NT2/D1 (cell line): ENCODE data around the gene TMEM131L.
"Not testable (repeated sequence)": the region's sequence is repeated elsewhere in the genome, so short reads cannot be mapped to it uniquely, and the experiment has no call there.

ENCODE experiments used
- DNase-seq: peaks from one replicate; pipeline ENCODE4 v3.0.0-alpha.2; 2011; ENCODE audit warnings: low read depth, low spot score
- H3K27me3 ChIP-seq: 2 replicates; pipeline ENCODE4 v1.6.0; 2011; ENCODE audit warnings: mild to moderate bottlenecking; ENCODE audit not compliant: insufficient read length, insufficient read depth
- H3K36me3 ChIP-seq: 2 replicates; pipeline ENCODE4 v1.6.1; 2011; ENCODE audit warnings: mild to moderate bottlenecking, low read length, mixed read lengths; ENCODE audit not compliant: insufficient read depth, insufficient read length
- H3K4me1 ChIP-seq: 2 replicates; pipeline ENCODE4 v1.5.1; 2011; ENCODE audit not compliant: insufficient read depth, insufficient read length
- H3K4me3 ChIP-seq: 2 replicates; pipeline ENCODE4 v1.5.1; 2011; ENCODE audit warnings: low read depth; ENCODE audit not compliant: insufficient read length
- H3K9ac ChIP-seq: 2 replicates; pipeline ENCODE4 v1.6.0; 2011; ENCODE audit warnings: low read depth; ENCODE audit not compliant: insufficient read length
- H3K9me3 ChIP-seq: 2 replicates; pipeline ENCODE4 v1.5.1; 2011; ENCODE audit warnings: mild to moderate bottlenecking, low read length; ENCODE audit not compliant: insufficient read depth
- SUZ12 ChIP-seq: IDR thresholded peaks from 2 replicates; pipeline ENCODE4 v1.6.1; 2011; ENCODE audit not compliant: insufficient read length, insufficient read depth; ENCODE audit errors: extremely low read depth
- YY1 ChIP-seq: IDR thresholded peaks from 2 replicates; pipeline ENCODE4 v1.6.1; 2011; ENCODE audit not compliant: insufficient read length, insufficient read depth
- ZNF274 ChIP-seq: IDR thresholded peaks from 2 replicates; pipeline ENCODE4 v1.6.1; 2011; ENCODE audit warnings: mild to moderate bottlenecking, low read depth, low read length

TMEM131L gene

DNA sequence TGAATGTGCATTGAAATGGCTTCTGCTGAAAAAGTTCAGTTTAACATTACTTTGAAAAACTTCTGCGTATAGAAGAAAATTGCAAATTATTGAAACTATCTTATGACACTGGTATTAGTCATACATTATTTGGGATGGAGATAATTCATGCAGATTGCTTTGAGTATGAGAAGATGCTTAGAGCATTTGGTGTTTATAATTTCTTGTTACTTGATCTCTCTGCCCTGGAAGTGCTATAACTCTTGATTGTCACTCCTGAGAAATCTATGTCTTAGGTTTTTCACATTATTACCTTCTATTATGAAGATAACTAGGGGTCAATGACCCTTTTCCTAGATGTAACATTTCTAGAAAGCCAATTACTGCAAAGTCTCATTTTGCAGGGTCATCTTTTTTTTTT lies 36.4 kb downstream of the TMEM131L start:
- TF ChIP-seq SUZ12 (no peak), ZNF274 (no peak), YY1 (no peak)
- no peak for DNase-seq
- no peaks in the 10 kb centered on the region for H3K27me3 ChIP-seq
- H3K9me3 ChIP-seq = no peaks in the 10 kb centered on the region
- peaks cover 1% of the 10 kb centered on the region for H3K36me3 ChIP-seq
- H3K9ac ChIP-seq = no peak overlapping the region
- peaks cover 5% of the 10 kb centered on the region for H3K4me1 ChIP-seq
- H3K4me3 ChIP-seq = no peak overlapping the region

DNA sequence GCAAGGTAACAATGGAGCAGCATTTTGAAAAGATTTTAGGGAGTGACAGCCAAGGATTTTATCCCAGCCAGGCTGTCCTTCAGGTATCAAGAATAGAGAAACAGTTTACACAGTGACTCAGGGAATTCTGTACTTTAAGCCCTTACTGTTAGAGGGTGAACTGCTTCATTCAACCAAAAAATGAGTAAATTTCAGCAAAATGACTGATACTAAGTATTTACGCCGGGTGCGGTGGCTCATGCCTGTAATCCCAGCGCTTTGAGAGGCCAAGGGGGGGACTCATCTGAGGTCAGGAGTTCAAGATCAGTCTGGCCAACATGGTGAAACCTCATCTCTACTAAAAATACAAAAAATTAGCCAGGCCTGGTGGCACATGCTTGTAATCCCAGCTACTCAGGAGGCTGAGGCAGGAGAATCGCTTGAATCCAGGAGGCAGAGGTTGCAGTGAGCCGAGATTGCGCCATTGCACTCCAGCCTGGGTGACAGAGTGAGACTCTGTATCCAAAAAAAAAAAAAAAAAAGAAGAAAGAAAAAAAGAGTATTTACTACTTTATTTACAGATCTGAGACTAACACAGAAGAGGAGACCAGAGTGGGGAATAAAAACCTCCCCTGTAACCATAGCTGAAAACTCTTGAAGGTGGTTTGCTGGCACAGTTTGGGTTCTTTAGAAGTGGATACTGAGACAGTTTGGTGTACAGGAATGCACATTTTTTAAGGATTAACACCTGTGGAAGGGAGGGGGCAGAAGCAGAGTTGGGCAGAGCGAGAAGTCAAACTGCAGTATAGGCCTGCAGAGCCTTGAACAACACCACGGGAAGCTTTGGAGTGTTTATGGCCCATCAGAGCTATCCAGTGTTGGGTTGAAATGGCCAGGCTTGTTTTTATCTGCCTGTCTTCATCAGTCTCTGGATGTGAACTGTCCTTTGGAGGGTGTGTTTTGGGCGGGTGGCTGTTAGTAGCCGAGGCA lies 40.5 kb downstream of the TMEM131L start:
- peaks cover 3% of the 10 kb centered on the region for H3K36me3 ChIP-seq
- no peak for TF ChIP-seq SUZ12
- no peak for TF ChIP-seq YY1
- TF ChIP-seq ZNF274 = no peak
- no peaks in the 10 kb centered on the region for H3K4me1 ChIP-seq
- no peak overlapping the region for H3K9ac ChIP-seq
- peaks cover 7% of the 10 kb centered on the region; the same call in 1 of the 2 replicates for H3K9me3 ChIP-seq
- H3K27me3 ChIP-seq = no peaks in the 10 kb centered on the region
- no peak for DNase-seq
- H3K4me3 ChIP-seq = no peak overlapping the region

- H3K36me3 ChIP-seq = peaks cover 3% of the 10 kb centered on the region
- no peak overlapping the region for H3K4me3 ChIP-seq
- no peaks in the 10 kb centered on the region for H3K27me3 ChIP-seq
- H3K9me3 ChIP-seq = peaks cover 7% of the 10 kb centered on the region; the same call in 1 of the 2 replicates
- no peak for DNase-seq
- no peak for TF ChIP-seq YY1
- TF ChIP-seq SUZ12 = no peak
- no peak for TF ChIP-seq ZNF274
- no peaks in the 10 kb centered on the region for H3K4me1 ChIP-seq
- no peak overlapping the region for H3K9ac ChIP-seq
Measured at GRCh38 chr4:153507310-153508073, 41.3 kb downstream of the TMEM131L start.

GRCh38 chr4:153509212-153509611 lies 43.1 kb downstream of the TMEM131L start:
- H3K4me3 ChIP-seq, H3K4me1 ChIP-seq, H3K36me3 ChIP-seq, DNase-seq, H3K9ac ChIP-seq, H3K9me3 ChIP-seq, H3K27me3 ChIP-seq: not testable (repeated sequence)

- Histone ChIP-seq H3K36me3 (peaks cover 3% of the 10 kb centered on the region), H3K4me1 (no peaks in the 10 kb centered on the region), H3K9me3 (peaks cover 7% of the 10 kb centered on the region; the same call in 1 of the 2 replicates), H3K9ac (no peak overlapping the region), H3K27me3 (no peaks in the 10 kb centered on the region), H3K4me3 (no peak overlapping the region)
- DNase-seq = no peak
- TF ChIP-seq SUZ12 (no peak), ZNF274 (no peak), YY1 (no peak)
Measured at GRCh38 chr4:153509724-153510123, 43.6 kb downstream of the TMEM131L start.

DNA sequence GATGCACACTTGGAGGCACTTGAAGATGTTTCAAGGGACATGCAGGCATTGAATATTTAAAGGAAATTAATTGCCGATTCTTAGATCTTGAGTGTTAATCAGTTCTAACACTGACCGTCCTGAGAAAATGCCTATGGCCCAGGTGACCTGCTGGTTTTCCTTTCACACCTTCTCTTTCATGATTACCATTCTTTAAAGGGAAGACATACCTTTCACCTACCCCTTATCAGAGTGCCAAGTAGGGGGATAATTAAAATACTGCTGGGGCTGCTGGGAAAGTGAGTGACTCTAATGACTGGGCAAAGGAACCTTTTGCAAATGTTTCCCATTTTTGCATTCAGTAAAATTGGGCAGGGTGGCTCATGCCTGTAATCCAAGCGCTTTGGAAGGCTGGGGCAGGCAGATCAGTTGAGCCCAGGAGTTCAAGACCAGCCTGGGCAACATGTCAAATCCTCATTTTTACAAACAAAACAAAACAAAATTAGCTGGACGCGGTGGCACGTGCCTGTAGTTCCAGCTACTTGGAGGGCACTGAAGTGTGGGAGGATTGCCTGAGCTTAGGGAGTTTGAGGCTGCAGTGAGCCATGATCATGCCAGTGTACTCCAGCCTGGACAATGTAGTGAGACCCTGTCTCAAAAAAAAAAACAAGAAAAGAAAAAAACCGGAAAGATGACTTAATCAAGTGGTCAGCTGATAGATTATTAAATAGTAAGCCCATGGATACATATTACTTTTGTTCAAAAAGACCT lies 44.3 kb downstream of the TMEM131L start:
- H3K4me3 ChIP-seq = no peak overlapping the region
- H3K27me3 ChIP-seq = no peaks in the 10 kb centered on the region
- no peak for DNase-seq
- TF ChIP-seq YY1 (no peak), SUZ12 (no peak), ZNF274 (no peak)
- no peaks in the 10 kb centered on the region for H3K4me1 ChIP-seq
- H3K9ac ChIP-seq = no peak overlapping the region
- peaks cover 7% of the 10 kb centered on the region; the same call in 1 of the 2 replicates for H3K9me3 ChIP-seq
- peaks cover 3% of the 10 kb centered on the region for H3K36me3 ChIP-seq
